ENCODE data around the gene PDZK1IP1.

DNA sequence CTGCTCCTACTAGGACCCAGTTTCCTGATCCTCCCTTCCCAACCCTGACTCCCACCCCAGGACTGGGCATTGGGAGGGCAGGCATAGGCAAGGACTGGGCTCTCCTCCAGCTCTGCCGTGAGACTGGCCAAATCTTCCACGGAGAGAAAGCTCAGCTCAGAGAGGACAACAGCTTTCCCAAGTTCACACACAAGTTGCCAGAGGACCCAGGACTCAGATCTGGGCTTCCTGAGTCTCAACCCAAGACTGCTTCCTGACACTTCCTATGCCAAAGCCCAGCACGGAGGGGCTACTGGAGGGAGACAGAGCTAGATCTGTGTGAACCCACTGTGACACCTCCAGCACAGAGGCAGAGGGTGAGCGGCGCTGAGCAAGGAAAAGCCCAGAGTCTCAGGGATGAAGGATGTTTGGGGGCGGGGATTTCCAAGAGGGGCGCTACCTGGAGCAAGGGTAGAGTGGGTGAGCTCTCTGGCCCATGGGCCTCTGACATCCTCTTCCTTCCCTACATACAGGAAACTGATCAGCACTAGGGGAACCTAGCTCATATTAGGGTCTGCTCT, 7.1 kb downstream of the PDZK1IP1 start:
- TF ChIP-seq, protein P1, sequence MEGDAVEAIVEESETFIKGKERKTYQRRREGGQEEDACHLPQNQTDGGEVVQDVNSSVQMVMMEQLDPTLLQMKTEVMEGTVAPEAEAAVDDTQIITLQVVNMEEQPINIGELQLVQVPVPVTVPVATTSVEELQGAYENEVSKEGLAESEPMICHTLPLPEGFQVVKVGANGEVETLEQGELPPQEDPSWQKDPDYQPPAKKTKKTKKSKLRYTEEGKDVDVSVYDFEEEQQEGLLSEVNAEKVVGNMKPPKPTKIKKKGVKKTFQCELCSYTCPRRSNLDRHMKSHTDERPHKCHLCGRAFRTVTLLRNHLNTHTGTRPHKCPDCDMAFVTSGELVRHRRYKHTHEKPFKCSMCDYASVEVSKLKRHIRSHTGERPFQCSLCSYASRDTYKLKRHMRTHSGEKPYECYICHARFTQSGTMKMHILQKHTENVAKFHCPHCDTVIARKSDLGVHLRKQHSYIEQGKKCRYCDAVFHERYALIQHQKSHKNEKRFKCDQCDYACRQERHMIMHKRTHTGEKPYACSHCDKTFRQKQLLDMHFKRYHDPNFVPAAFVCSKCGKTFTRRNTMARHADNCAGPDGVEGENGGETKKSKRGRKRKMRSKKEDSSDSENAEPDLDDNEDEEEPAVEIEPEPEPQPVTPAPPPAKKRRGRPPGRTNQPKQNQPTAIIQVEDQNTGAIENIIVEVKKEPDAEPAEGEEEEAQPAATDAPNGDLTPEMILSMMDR (IDR thresholded peaks at IDR 0.05), result no peak
- no peak for TF ChIP-seq EP300 (IDR thresholded peaks at IDR 0.05)
- no peak for TF ChIP-seq POLR2A (IDR thresholded peaks at IDR 0.05)
- TF ChIP-seq POLR2AphosphoS5 (IDR thresholded peaks at IDR 0.05), result no peak
